ENCODE measurements around the gene UBE2L3. TPM values are rescaled to one million over a fixed set of nuclear protein-coding genes. Genes with fewer than 3 reads are reported as not detected.

UBE2L3 gene
- total and polyA plus RNA-seq, 9 donors = 28.2 to 46.2 (median 42.1) TPM

DNA sequence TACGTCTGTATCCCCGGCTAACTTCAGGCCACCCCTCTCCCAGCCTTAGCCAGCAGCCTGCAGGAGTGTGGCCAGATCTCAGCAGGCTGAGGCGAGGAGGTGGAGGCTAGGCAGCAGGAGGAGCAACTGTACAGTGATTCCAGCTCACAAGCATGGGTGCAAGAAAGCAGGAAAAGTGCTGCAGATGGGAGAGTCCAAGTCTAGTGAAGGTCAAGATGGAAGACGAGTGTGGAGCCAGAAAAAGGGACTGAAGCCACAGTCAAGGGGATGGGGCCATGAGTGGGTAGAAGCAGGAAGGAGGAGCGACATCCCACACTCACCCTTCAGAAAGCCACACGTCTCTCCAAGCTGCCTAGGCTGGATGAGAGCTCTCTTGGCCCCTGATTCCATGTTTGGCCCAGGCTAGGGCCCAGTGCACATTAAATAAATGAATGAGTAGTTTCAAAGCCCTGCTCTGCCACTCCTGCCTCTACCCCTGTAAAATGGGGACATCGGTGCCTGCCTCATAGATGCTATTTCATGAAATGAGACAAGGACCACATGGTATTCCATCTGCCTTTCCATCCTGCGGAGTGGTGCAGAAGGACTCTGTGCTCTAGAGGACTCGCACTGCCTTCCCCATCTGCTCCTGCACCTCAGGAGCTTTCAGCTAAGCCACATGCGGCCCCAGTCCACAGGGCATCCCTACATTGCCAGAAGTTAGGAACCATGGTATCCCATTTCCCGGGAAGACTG lies 59.4 kb downstream of the UBE2L3 start:
- peaks cover 17% of the 10 kb centered on the region for H3K36me3 ChIP-seq (ENCODE audit: control insufficient read depth, insufficient read depth, low read length)
- 50% methylated on average over 7 of the region's 11 CpGs for WGBS (ENCODE audit: insufficient coverage)
- H3K4me1 ChIP-seq (ENCODE audit: control insufficient read depth, insufficient read depth, low read length) = peaks cover 37% of the 10 kb centered on the region
- H3K27me3 ChIP-seq (ENCODE audit: control insufficient read depth, insufficient read depth, low read length) = no peaks in the 10 kb centered on the region
- no peak overlapping the region for H3K27ac ChIP-seq (ENCODE audit: low read length)
- peak; percentile 37 for DNase-seq
- no peaks in the 10 kb centered on the region for H3K9me3 ChIP-seq (replicated peaks; ENCODE audit: control insufficient read depth, low read depth, low read length)
- H3K4me3 ChIP-seq (ENCODE audit: low read length) = no peak overlapping the region

DNA sequence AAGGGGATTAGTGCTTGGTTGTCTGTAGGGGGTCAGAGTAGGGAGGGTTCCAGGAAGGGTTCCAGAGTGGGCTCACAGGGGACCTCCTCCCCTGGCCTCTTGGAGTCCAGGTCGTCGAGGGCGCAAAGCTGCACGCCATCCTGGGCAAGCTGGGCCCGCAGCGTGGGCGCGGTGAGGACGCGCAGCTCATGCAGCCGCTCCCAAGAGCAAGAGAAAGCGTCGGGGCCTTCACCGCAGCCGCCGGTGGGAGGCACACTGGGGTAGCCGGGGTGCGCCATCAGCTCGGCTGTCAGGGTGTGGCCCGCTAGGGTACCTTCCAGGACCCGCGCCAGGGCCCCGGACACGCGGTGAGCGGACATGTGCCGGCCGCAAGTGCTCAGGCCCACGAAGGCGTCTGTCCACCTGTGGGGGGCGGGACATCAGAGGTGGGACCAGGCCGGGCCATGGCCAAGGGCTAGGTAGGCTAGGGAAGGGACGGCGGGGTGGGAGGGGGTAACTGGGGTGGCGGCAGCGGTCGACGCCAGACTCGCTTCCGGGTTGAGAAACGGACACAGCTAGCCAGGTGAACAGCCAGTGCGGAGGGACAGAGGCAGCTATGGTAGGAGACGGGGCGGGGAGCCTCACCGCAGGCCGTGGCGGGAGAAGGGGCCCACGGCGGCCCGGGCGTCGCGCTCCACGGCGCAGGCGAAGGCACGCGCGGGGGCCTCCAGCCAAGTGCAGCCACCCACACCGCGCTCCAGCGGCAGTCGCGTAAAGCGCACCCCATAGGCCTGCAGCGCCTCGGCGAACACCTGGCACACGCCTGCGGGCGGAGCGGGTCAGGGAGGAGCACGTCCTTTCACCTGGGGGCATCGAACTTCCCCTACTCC lies 61.1 kb downstream of the UBE2L3 start:
- H3K27ac ChIP-seq (ENCODE audit: low read length) = no peak overlapping the region
- peak; percentile 24 for DNase-seq
- peak overlapping the region; percentile 72 for H3K4me3 ChIP-seq (ENCODE audit: low read length)
- peaks cover 21% of the 10 kb centered on the region for H3K4me1 ChIP-seq (ENCODE audit: control insufficient read depth, insufficient read depth, low read length)
- H3K9me3 ChIP-seq (replicated peaks; ENCODE audit: control insufficient read depth, low read depth, low read length) = no peaks in the 10 kb centered on the region
- H3K27me3 ChIP-seq (ENCODE audit: control insufficient read depth, insufficient read depth, low read length) = no peaks in the 10 kb centered on the region
- peaks cover 9% of the 10 kb centered on the region for H3K36me3 ChIP-seq (ENCODE audit: control insufficient read depth, insufficient read depth, low read length)
- 62% methylated on average over 68 of the region's 74 CpGs for WGBS (ENCODE audit: insufficient coverage)

DNA sequence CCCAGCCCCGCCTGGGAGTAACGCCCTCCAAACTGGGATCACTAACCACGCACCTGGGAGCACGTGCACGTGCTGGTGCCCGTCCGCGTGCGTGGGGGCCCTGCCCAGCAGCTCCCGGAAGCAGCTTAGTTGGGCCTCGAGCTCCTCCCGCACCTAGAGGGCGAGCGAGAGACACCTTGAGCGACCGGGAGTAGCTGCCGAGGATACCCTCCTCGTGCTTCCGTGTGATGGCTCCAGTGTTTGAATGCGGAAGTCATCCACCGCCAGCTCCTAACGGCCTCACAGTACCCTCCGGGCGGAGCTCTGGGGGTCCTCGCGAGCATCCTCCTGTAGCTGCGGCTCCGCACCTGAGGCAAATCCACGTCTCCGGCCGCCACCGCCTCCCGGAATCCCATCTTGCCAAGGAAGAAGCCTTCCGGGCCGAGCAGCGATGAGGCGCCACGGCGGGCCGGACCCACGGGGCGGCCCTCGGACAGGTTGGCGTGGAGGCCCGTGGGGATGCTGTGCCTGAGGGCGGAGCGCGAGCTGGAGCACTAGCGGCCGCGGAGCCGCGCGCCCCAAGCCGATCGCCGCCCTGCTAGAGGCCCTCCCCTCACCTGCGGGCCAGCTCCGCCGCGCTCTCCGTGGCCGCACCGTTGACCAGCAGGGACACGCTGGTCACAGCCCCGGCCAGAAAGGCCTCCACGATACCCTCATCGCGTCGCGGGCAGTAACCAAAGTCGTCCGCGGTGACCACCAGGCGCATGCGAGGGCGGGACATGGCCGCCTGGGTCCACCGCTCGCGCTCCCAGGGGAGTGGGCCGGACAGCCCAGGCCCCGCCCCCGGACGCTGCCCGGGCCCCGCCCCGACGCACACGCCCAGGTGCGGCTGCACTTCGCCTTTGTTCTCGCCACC lies 62.0 kb downstream of the UBE2L3 start, which contains the start of gene YDJC:
TSS of gene YDJC (minus strand) at position 768 of the 895 bp plus-strand sequence. CDS start at position 760, 8 bp downstream.
- H3K27me3 ChIP-seq (ENCODE audit: control insufficient read depth, insufficient read depth, low read length) = no peaks in the 10 kb centered on the region
- peaks cover 4% of the 10 kb centered on the region for H3K36me3 ChIP-seq (ENCODE audit: control insufficient read depth, insufficient read depth, low read length)
- under 1% methylated on average over 93 of the region's 93 CpGs for WGBS (ENCODE audit: insufficient coverage)
- H3K9me3 ChIP-seq (replicated peaks; ENCODE audit: control insufficient read depth, low read depth, low read length) = no peaks in the 10 kb centered on the region
- peaks cover 12% of the 10 kb centered on the region for H3K4me1 ChIP-seq (ENCODE audit: control insufficient read depth, insufficient read depth, low read length)
- H3K27ac ChIP-seq (ENCODE audit: low read length) = no peak within 1 kb of the TSS
- H3K4me3 ChIP-seq (ENCODE audit: low read length) = peak within 1 kb of the TSS; percentile 72
- DNase-seq = peak; percentile 94

DNA sequence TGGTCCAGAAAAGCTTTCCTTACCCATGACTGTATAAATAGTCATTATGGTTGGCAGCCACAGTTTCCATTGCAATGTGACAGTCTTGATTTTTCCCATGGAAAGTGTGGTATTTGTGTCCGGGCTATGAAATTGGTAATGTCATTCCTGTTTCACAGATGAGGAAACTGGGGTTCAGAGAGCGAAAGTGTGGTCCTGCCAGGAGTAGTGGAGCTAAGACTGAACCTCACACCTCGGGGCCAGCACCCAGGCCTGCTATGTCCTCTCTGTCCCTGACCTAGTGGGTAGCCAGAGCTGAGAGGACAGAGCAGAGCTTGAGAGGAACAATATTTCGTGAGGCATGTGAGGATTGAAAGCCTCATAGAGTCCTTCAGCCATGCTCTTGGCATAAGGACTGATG lies 63.5 kb downstream of the UBE2L3 start:
- Histone ChIP-seq H3K4me1 (ENCODE audit: control insufficient read depth, insufficient read depth, low read length) (peaks cover 6% of the 10 kb centered on the region), H3K27ac (ENCODE audit: low read length) (no peak overlapping the region), H3K9me3 (replicated peaks; ENCODE audit: control insufficient read depth, low read depth, low read length) (no peaks in the 10 kb centered on the region), H3K4me3 (ENCODE audit: low read length) (no peak overlapping the region), H3K36me3 (ENCODE audit: control insufficient read depth, insufficient read depth, low read length) (no peaks in the 10 kb centered on the region), H3K27me3 (ENCODE audit: control insufficient read depth, insufficient read depth, low read length) (no peaks in the 10 kb centered on the region)
- 83% methylated on average over 4 of the region's 4 CpGs for WGBS (ENCODE audit: insufficient coverage)
- no peak for DNase-seq

DNA sequence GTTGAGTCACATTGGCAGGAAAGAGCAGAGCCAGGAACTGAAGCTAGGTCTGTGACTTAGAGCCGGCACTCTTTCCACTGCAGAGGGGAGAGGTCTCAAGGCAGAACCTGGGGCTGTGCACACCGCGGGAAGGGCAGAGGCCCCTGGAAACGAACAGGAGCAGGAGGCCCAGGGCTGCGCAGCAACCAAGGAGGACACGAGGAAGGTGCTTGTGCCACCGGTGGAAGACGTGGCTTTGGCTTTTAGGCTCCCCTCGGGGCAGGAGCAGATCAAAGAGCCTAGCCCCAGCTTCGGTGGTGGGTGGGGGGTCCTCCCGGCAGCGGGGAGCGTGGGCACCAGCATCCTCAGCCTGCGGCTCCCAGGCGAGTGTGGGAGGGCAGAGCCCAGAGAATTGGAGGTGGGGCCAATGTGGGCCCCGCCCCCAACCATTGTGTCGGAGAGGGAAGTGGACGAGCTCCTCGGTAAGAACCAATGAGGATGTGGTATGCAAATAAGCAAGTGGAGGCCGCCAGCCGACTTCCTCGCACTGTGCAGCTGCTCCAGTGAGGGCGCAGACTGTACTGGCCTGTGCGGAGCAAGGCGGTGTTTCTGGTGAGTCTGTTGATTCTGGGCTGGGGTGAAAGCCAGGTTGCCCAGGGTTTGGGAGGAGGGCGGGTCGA lies 64.9 kb downstream of the UBE2L3 start, which contains the start of gene CCDC116:
TSS of gene CCDC116 (plus strand) at position 524 of the 659 bp plus-strand sequence. CDS start 422 bp downstream, outside the sequence.
- Histone ChIP-seq H3K4me1 (ENCODE audit: control insufficient read depth, insufficient read depth, low read length) (peaks cover 6% of the 10 kb centered on the region), H3K9me3 (replicated peaks; ENCODE audit: control insufficient read depth, low read depth, low read length) (no peaks in the 10 kb centered on the region), H3K36me3 (ENCODE audit: control insufficient read depth, insufficient read depth, low read length) (no peaks in the 10 kb centered on the region), H3K4me3 (ENCODE audit: low read length) (no peak within 1 kb of the TSS), H3K27me3 (ENCODE audit: control insufficient read depth, insufficient read depth, low read length) (no peaks in the 10 kb centered on the region), H3K27ac (ENCODE audit: low read length) (no peak within 1 kb of the TSS)
- no peak for DNase-seq
- 75% methylated on average over 27 of the region's 27 CpGs for WGBS (ENCODE audit: insufficient coverage)

DNA sequence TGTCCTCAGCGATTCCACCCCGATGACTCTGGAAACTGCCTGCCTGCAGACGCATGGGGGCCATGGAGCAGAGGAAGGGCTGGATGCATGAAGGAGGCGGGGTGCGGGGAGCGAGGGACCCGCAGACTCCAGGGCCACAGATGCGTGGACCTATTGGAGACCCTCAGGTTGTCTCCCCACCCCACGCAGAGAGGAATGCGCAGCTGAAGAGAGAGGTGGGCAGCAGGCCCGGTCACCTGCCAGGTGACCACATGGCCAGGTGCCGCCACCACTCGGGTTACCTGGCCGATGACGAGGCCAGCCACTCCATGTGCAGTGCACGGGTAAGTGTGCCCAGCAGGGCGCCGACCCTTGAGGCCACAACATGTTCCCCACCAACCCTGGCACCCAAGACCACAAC lies 65.4 kb downstream of the UBE2L3 start:
- Histone ChIP-seq H3K4me1 (ENCODE audit: control insufficient read depth, insufficient read depth, low read length) (peaks cover 6% of the 10 kb centered on the region), H3K36me3 (ENCODE audit: control insufficient read depth, insufficient read depth, low read length) (no peaks in the 10 kb centered on the region), H3K4me3 (ENCODE audit: low read length) (no peak overlapping the region), H3K27ac (ENCODE audit: low read length) (no peak overlapping the region), H3K9me3 (replicated peaks; ENCODE audit: control insufficient read depth, low read depth, low read length) (no peaks in the 10 kb centered on the region), H3K27me3 (ENCODE audit: control insufficient read depth, insufficient read depth, low read length) (no peaks in the 10 kb centered on the region)
- 98% methylated on average over 16 of the region's 18 CpGs for WGBS (ENCODE audit: insufficient coverage)
- no peak for DNase-seq

DNA sequence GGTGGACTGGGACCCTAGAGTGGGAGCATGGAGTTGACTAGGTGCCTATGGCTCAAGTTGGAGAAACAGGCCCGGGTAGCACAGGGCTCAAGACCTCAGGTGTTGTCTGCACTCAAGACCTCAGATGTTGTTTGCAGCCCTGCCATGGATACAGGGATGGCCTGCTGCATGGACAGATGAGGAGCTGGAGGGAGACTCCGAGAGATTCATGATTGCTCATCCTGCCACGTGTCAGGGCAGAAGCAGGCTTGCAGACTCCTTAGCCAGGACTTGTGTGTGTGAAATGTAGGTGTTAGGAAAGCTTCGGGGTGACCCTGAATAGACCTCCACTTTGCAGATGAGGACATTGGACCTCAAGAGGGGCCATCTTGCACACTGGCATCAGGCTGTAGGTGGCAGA lies 66.0 kb downstream of the UBE2L3 start:
- WGBS (ENCODE audit: insufficient coverage) = 98% methylated on average over 4 of the region's 4 CpGs

DNA sequence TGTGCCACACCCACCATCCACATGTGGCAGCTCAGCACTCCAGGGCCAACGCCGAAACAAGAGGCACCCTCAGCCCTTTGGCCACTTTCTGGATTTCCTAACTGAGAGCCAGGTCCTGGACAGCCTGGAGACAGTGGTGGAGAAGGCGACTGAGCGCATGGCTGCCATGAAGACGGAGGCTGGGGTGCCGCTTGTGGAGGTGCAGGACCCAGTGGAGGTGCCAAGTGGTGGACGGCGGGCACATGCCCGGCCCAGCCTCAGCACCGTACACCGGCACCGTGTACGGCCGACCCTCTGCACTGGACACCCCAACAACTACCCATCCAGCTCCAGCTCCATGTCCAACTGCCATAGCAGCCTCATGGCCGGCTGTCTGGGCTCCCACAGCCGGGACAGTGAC lies 66.6 kb downstream of the UBE2L3 start:
- Histone ChIP-seq H3K27ac (ENCODE audit: low read length) (no peak overlapping the region), H3K27me3 (ENCODE audit: control insufficient read depth, insufficient read depth, low read length) (no peaks in the 10 kb centered on the region), H3K9me3 (replicated peaks; ENCODE audit: control insufficient read depth, low read depth, low read length) (no peaks in the 10 kb centered on the region), H3K36me3 (ENCODE audit: control insufficient read depth, insufficient read depth, low read length) (no peaks in the 10 kb centered on the region), H3K4me1 (ENCODE audit: control insufficient read depth, insufficient read depth, low read length) (peaks cover 4% of the 10 kb centered on the region), H3K4me3 (ENCODE audit: low read length) (no peak overlapping the region)
- no peak for DNase-seq
- 89% methylated on average over 16 of the region's 16 CpGs for WGBS (ENCODE audit: insufficient coverage)

More for the DNA sequence above, 66.0 kb downstream of the UBE2L3 start:
- no peak for DNase-seq
- no peaks in the 10 kb centered on the region for H3K27me3 ChIP-seq (ENCODE audit: control insufficient read depth, insufficient read depth, low read length)
- no peak overlapping the region for H3K27ac ChIP-seq (ENCODE audit: low read length)
- H3K4me3 ChIP-seq (ENCODE audit: low read length) = no peak overlapping the region
- no peaks in the 10 kb centered on the region for H3K36me3 ChIP-seq (ENCODE audit: control insufficient read depth, insufficient read depth, low read length)
- H3K4me1 ChIP-seq (ENCODE audit: control insufficient read depth, insufficient read depth, low read length) = peaks cover 6% of the 10 kb centered on the region
- no peaks in the 10 kb centered on the region for H3K9me3 ChIP-seq (replicated peaks; ENCODE audit: control insufficient read depth, low read depth, low read length)

DNA sequence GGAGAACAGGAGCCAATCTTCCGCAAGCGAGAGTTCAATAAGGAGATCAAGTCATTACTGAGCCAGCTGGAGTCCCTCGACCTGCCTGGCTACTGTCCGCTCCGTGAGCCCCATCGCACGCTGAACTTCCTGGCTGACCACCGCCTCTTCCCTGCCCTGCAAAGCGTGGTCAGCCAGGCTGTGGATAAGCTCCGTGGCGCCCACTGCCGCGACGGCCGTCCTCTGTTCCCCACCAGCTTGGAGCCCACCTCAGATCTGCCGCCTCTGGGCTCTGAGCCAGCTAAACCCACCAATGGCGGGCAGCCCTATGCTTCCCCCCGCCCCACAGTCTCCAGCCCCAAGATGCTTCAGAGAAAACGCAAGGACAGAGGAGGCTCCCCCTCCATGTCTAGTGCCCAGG lies 67.3 kb downstream of the UBE2L3 start:
- Histone ChIP-seq H3K4me1 (ENCODE audit: control insufficient read depth, insufficient read depth, low read length) (no peaks in the 10 kb centered on the region), H3K9me3 (replicated peaks; ENCODE audit: control insufficient read depth, low read depth, low read length) (no peaks in the 10 kb centered on the region), H3K27me3 (ENCODE audit: control insufficient read depth, insufficient read depth, low read length) (no peaks in the 10 kb centered on the region), H3K27ac (ENCODE audit: low read length) (no peak overlapping the region), H3K4me3 (ENCODE audit: low read length) (no peak overlapping the region), H3K36me3 (ENCODE audit: control insufficient read depth, insufficient read depth, low read length) (no peaks in the 10 kb centered on the region)
- no peak for DNase-seq
- WGBS (ENCODE audit: insufficient coverage) = 72% methylated on average over 18 of the region's 19 CpGs

Measured in muscle of leg (tissue), 11 donors.